HUES64 (cell line): Measurements from ENCODE around the gene CDKL2.

ENCODE experiments used
- H3K27ac ChIP-seq: 2 replicates; pipeline ENCODE4 v1.7.0; 2013; ENCODE audit warnings: low read depth, low read length, inconsistent platforms
- H3K27me3 ChIP-seq: 2 replicates; pipeline ENCODE4 v1.6.1; 2013; ENCODE audit warnings: mild to moderate bottlenecking, low read length; ENCODE audit not compliant: insufficient read depth
- H3K36me3 ChIP-seq: 2 replicates; pipeline ENCODE4 v1.6.1; 2013; ENCODE audit warnings: mild to moderate bottlenecking, low read length; ENCODE audit not compliant: insufficient read depth
- H3K4me1 ChIP-seq: 2 replicates; pipeline ENCODE4 v1.6.1; 2013; ENCODE audit warnings: mild to moderate bottlenecking, low read length, moderate library complexity; ENCODE audit not compliant: insufficient read depth
- H3K4me3 ChIP-seq: 2 replicates; pipeline ENCODE4 v1.5.1; 2013; ENCODE audit warnings: mild to moderate bottlenecking, low read length, moderate library complexity
- H3K9ac ChIP-seq: 2 replicates; pipeline ENCODE4 v1.6.1; 2013; ENCODE audit warnings: mild to moderate bottlenecking, low read depth, low read length
- H3K9me3 ChIP-seq: 2 replicates; pipeline ENCODE4 v1.6.1; 2013; ENCODE audit warnings: low read depth, low read length; ENCODE audit not compliant: insufficient read depth
- WGBS: fragments of 150-250, 120-280 bp; methylation state at CpG from one replicate; pipeline ENCODE4 v1.1.7; 2013; ENCODE audit warnings: missing lambda C conversion rate; 5-methylcytosine and 5-hydroxymethylcytosine counted together

CDKL2 gene

GRCh38 chr4:75599647-75600046, 30.7 kb downstream of the CDKL2 start:
- H3K27ac ChIP-seq: no peak overlapping the region
- H3K4me1 ChIP-seq: peaks cover 9% of the 10 kb centered on the region
- H3K27me3 ChIP-seq: no peaks in the 10 kb centered on the region
- no peak overlapping the region for H3K4me3 ChIP-seq
- no peaks in the 10 kb centered on the region for H3K36me3 ChIP-seq
- WGBS: 95% methylated on average over 4 of the region's 4 CpGs
- H3K9me3 ChIP-seq: no peaks in the 10 kb centered on the region
- H3K9ac ChIP-seq: no peak overlapping the region

- 80% methylated on average over 3 of the region's 3 CpGs for WGBS
- Histone ChIP-seq H3K9ac (no peak overlapping the region; the same call in 1 of the 2 replicates), H3K9me3 (no peaks in the 10 kb centered on the region), H3K4me3 (no peak overlapping the region), H3K27me3 (no peaks in the 10 kb centered on the region), H3K4me1 (peaks cover 9% of the 10 kb centered on the region), H3K36me3 (no peaks in the 10 kb centered on the region), H3K27ac (no peak overlapping the region)
These were observed 31.9 kb downstream of the CDKL2 start for GRCh38 chr4:75598390-75598789.

- Histone ChIP-seq H3K4me3 (no peak overlapping the region), H3K9ac (no peak overlapping the region), H3K36me3 (no peaks in the 10 kb centered on the region), H3K9me3 (no peaks in the 10 kb centered on the region), H3K27me3 (no peaks in the 10 kb centered on the region), H3K27ac (no peak overlapping the region), H3K4me1 (peaks cover 9% of the 10 kb centered on the region)
- 85% methylated on average over 2 of the region's 3 CpGs for WGBS
These were observed 34.3 kb downstream of the CDKL2 start for GRCh38 chr4:75596061-75596460.

- Histone ChIP-seq H3K4me3 (no peak overlapping the region), H3K4me1 (peaks cover 2% of the 10 kb centered on the region), H3K36me3 (no peaks in the 10 kb centered on the region), H3K9me3 (no peaks in the 10 kb centered on the region), H3K27me3 (no peaks in the 10 kb centered on the region), H3K9ac (no peak overlapping the region), H3K27ac (no peak overlapping the region)
- 79% methylated on average over 1 of the region's 1 CpG for WGBS
These were observed 36.9 kb downstream of the CDKL2 start for GRCh38 chr4:75593393-75593792.

GRCh38 chr4:75584067-75584466, 46.3 kb downstream of the CDKL2 start:
- H3K27me3 ChIP-seq: no peaks in the 10 kb centered on the region
- H3K36me3 ChIP-seq: no peaks in the 10 kb centered on the region
- no peaks in the 10 kb centered on the region for H3K4me1 ChIP-seq
- peaks cover 2% of the 10 kb centered on the region; the same call in 1 of the 2 replicates for H3K9me3 ChIP-seq
- H3K4me3 ChIP-seq: no peak overlapping the region
- no peak overlapping the region for H3K27ac ChIP-seq
- no peak overlapping the region for H3K9ac ChIP-seq
- 86% methylated on average over 2 of the region's 2 CpGs for WGBS

GRCh38 chr4:75567725-75568124, 62.6 kb downstream of the CDKL2 start:
- H3K27ac ChIP-seq: no peak overlapping the region
- peaks cover 7% of the 10 kb centered on the region for H3K9me3 ChIP-seq
- H3K4me1 ChIP-seq: no peaks in the 10 kb centered on the region
- H3K4me3 ChIP-seq: no peak overlapping the region
- H3K9ac ChIP-seq: no peak overlapping the region
- no peaks in the 10 kb centered on the region for H3K36me3 ChIP-seq
- 86% methylated on average over 2 of the region's 2 CpGs for WGBS
- H3K27me3 ChIP-seq: peaks cover 10% of the 10 kb centered on the region

GRCh38 chr4:75566911-75567310, 63.4 kb downstream of the CDKL2 start:
- Histone ChIP-seq H3K4me3 (no peak overlapping the region), H3K9ac (no peak overlapping the region), H3K36me3 (no peaks in the 10 kb centered on the region), H3K27me3 (peaks cover 1% of the 10 kb centered on the region; the same call in 1 of the 2 replicates), H3K9me3 (peaks cover 7% of the 10 kb centered on the region), H3K27ac (no peak overlapping the region), H3K4me1 (no peaks in the 10 kb centered on the region)
- 93% methylated on average over 1 of the region's 1 CpG for WGBS

GRCh38 chr4:75565481-75565880, 64.8 kb downstream of the CDKL2 start:
- Histone ChIP-seq H3K36me3 (no peaks in the 10 kb centered on the region), H3K4me1 (no peaks in the 10 kb centered on the region), H3K9me3 (peaks cover 7% of the 10 kb centered on the region), H3K4me3 (no peak overlapping the region), H3K9ac (no peak overlapping the region), H3K27ac (no peak overlapping the region), H3K27me3 (no peaks in the 10 kb centered on the region)

GRCh38 chr4:75564023-75564422, 66.3 kb downstream of the CDKL2 start:
- WGBS: 85% methylated on average over 11 of the region's 11 CpGs

GRCh38 chr4:75561789-75562188, 68.5 kb downstream of the CDKL2 start:
- WGBS: 82% methylated on average over 8 of the region's 8 CpGs

More at GRCh38 chr4:75564023-75564422, 66.3 kb downstream of the CDKL2 start:
- H3K4me1 ChIP-seq: no peaks in the 10 kb centered on the region
- H3K4me3 ChIP-seq: no peak overlapping the region
- H3K27ac ChIP-seq: no peak overlapping the region
- no peak overlapping the region for H3K9ac ChIP-seq
- H3K9me3 ChIP-seq: peaks cover 7% of the 10 kb centered on the region
- H3K36me3 ChIP-seq: no peaks in the 10 kb centered on the region
- H3K27me3 ChIP-seq: no peaks in the 10 kb centered on the region

GRCh38 chr4:75557696-75558095, 72.6 kb downstream of the CDKL2 start:
- WGBS: 81% methylated on average over 8 of the region's 8 CpGs
- no peak overlapping the region for H3K4me3 ChIP-seq

More at GRCh38 chr4:75561789-75562188, 68.5 kb downstream of the CDKL2 start:
- Histone ChIP-seq H3K4me1 (no peaks in the 10 kb centered on the region), H3K9ac (no peak overlapping the region), H3K27me3 (no peaks in the 10 kb centered on the region), H3K36me3 (no peaks in the 10 kb centered on the region), H3K27ac (no peak overlapping the region), H3K4me3 (no peak overlapping the region), H3K9me3 (no peaks in the 10 kb centered on the region; the same call in 1 of the 2 replicates)

More at GRCh38 chr4:75557696-75558095, 72.6 kb downstream of the CDKL2 start:
- H3K27me3 ChIP-seq: no peaks in the 10 kb centered on the region
- H3K36me3 ChIP-seq: no peaks in the 10 kb centered on the region
- no peak overlapping the region for H3K9ac ChIP-seq
- H3K27ac ChIP-seq: no peak overlapping the region
- H3K9me3 ChIP-seq: no peaks in the 10 kb centered on the region
- peaks cover 11% of the 10 kb centered on the region; the same call in 1 of the 2 replicates for H3K4me1 ChIP-seq
